Measurements from ENCODE around the gene TMEM151B. TPM values are rescaled to one million over a fixed set of nuclear protein-coding genes. Genes with fewer than 3 reads are reported as not detected.

Gene TMEM151B
- total and polyA plus RNA-seq, 2 of the 13 experiments (the other 11 are each of a cell fraction or from before 2014, with no cell fraction given), result not detected

DNA sequence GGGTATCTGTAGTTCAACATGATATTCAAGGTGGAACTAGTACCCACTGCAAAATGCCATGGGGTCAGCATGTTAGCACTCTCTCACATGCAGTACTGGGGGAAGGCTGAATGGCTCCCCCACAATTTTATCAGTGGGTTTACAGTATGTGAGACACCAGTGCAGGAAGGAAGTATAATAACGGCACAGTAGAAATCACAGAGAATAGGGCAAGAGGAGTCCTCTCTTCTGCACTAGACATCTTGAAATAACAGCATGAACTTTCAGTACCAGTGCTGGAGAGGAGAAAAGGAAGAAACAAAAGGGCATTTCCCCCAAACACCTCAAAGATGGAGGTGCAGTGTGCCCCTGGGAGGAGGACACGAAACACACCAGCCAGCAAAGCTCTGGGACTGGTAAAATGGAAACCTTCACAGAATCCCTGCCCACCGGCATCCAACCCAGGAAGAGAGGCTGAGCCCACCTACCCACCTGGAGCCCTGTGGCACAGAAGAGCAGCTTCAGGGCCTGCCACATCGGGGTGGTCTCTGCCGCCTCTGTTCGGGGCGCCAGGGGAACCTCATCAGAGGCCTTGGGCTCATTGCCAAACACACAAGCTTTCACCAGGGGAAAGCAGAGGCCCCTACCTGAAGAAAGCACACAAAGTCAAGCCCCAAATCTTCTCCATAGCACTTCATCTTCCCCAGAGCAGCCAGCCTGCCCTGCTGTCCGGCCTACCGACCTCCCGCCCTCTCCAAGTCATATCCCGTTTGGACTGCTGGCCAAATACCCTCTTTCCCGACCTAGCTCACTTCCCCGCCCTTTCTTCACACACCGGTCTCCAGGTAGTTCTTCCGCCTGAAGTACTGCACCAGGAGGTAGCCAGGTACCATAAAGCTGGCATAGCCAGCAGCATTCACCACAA is 14.1 kb upstream of the TMEM151B start (continued):
- no peak for TF ChIP-seq SCMH1 (CRISPR knock-in tag; IDR thresholded peaks at IDR 0.05; ENCODE audit: borderline replicate concordance)
- no peak for TF ChIP-seq ZFP36L1 (CRISPR knock-in tag; IDR thresholded peaks at IDR 0.05)
- TF ChIP-seq HMG20A (CRISPR knock-in tag; IDR thresholded peaks at IDR 0.05; ENCODE audit: borderline replicate concordance), result no peak
- no peak for TF ChIP-seq AKAP8 (CRISPR knock-in tag; IDR thresholded peaks at IDR 0.05)
- no peak for TF ChIP-seq ADNP (CRISPR knock-in tag; IDR thresholded peaks at IDR 0.05)
- TF ChIP-seq SRSF4 (IDR thresholded peaks at IDR 0.05; ENCODE audit: low read depth, low read length, poor library complexity, severe bottlenecking), result no peak
- TF ChIP-seq GATA4 (IDR thresholded peaks at IDR 0.05; ENCODE audit: borderline replicate concordance, low read depth), result no peak
- 0 out of 2 replicates have a peak, but pooled peaks have one; percentile 18 for TF ChIP-seq GLI4 (CRISPR knock-in tag; IDR thresholded peaks at IDR 0.05; ENCODE audit: borderline replicate concordance)
- TF ChIP-seq IRF9 (CRISPR knock-in tag; IDR thresholded peaks at IDR 0.05; ENCODE audit: borderline replicate concordance), result 0 out of 2 replicates have a peak, but pooled peaks have one; percentile 14
- no peak for TF ChIP-seq MEIS1 (CRISPR knock-in tag; IDR thresholded peaks at IDR 0.05; ENCODE audit: borderline replicate concordance)
- TF ChIP-seq ZNF784 (CRISPR knock-in tag; IDR thresholded peaks at IDR 0.05; ENCODE audit: borderline replicate concordance), result peak; percentile 13; the same call in 1 of the 2 replicates
- TF ChIP-seq SOX13 (IDR thresholded peaks at IDR 0.05), result no peak
- TF ChIP-seq SOX13 (CRISPR knock-in tag; conservative IDR thresholded peaks at IDR 0.05 in 1 of 2, IDR thresholded peaks at IDR 0.05 in 1 of 2), result no peak
- TF ChIP-seq, protein P1, sequence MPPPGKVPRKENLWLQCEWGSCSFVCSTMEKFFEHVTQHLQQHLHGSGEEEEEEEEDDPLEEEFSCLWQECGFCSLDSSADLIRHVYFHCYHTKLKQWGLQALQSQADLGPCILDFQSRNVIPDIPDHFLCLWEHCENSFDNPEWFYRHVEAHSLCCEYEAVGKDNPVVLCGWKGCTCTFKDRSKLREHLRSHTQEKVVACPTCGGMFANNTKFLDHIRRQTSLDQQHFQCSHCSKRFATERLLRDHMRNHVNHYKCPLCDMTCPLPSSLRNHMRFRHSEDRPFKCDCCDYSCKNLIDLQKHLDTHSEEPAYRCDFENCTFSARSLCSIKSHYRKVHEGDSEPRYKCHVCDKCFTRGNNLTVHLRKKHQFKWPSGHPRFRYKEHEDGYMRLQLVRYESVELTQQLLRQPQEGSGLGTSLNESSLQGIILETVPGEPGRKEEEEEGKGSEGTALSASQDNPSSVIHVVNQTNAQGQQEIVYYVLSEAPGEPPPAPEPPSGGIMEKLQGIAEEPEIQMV (CRISPR knock-in tag; IDR thresholded peaks at IDR 0.05; ENCODE audit: low read depth), result no peak
- TF ChIP-seq TSC22D2 (CRISPR knock-in tag; IDR thresholded peaks at IDR 0.05; ENCODE audit: borderline replicate concordance), result no peak
- TF ChIP-seq CBX5 (CRISPR knock-in tag; IDR thresholded peaks at IDR 0.05; ENCODE audit: borderline replicate concordance), result no peak
- no peak for TF ChIP-seq NRL (CRISPR knock-in tag; IDR thresholded peaks at IDR 0.05; ENCODE audit: borderline replicate concordance)
- TF ChIP-seq SAP130 (CRISPR knock-in tag; IDR thresholded peaks at IDR 0.05; ENCODE audit: low read depth), result no peak
- TF ChIP-seq ZBTB46 (CRISPR knock-in tag; IDR thresholded peaks at IDR 0.05; ENCODE audit: borderline replicate concordance), result no peak
- TF ChIP-seq ZNF879 (CRISPR knock-in tag; IDR thresholded peaks at IDR 0.05), result no peak
- TF ChIP-seq SNAI1 (CRISPR knock-in tag; IDR thresholded peaks at IDR 0.05; ENCODE audit: borderline replicate concordance), result no peak
- TF ChIP-seq NCOR1 (IDR thresholded peaks at IDR 0.05; ENCODE audit: borderline replicate concordance, low read length), result no peak
- no peak for TF ChIP-seq KMT2B (CRISPR knock-in tag; IDR thresholded peaks at IDR 0.05)
- no peak for TF ChIP-seq CCDC6 (CRISPR knock-in tag; IDR thresholded peaks at IDR 0.05)
- no peak for TF ChIP-seq DNMT1 (CRISPR knock-in tag; IDR thresholded peaks at IDR 0.05)

Data from HepG2 (cell line).